Left ventricle myocardium inferior (tissue), 1 donor: ENCODE data around the gene MAPK11. TPM values are rescaled to one million over a fixed set of nuclear protein-coding genes. Genes with fewer than 3 reads are reported as not detected.

Experiments used
- DNase-seq: peaks from one replicate; pipeline ENCODE4 v3.0.0-alpha.2; 2020
- H3K27ac ChIP-seq: fragments of 200-600 bp; replicated peaks from 2 replicates; pipeline ENCODE4 v1.8.0; 2021
- H3K27me3 ChIP-seq: fragments of 200-600 bp; 2 replicates; pipeline ENCODE4 v1.8.0; 2021; ENCODE audit warnings: low read depth
- H3K36me3 ChIP-seq: fragments of 200-600 bp; 2 replicates; pipeline ENCODE4 v1.8.0; 2021
- H3K4me1 ChIP-seq: fragments of 200-600 bp; 2 replicates; pipeline ENCODE4 v1.8.0; 2021
- H3K4me3 ChIP-seq: fragments of 200-600 bp; 2 replicates; pipeline ENCODE4 v1.8.0; 2021; ENCODE audit warnings: mild to moderate bottlenecking, moderate library complexity
- H3K9me3 ChIP-seq: fragments of 200-600 bp; replicated peaks from 2 replicates; pipeline ENCODE4 v1.8.0; 2021
- intact Hi-C: fragments of 100-400 bp; cut with micrococcal nuclease; formaldehyde crosslinking; loops from one replicate; pipeline ENCODE4 v1.11.0; 2022
- total RNA-seq: library from RNA; stranded (reverse); fragmentation: NEBNext Ultra II Directional; extraction: Animal tissue kit (Norgen Biotek cat#: 25700); gene quantifications from one replicate; pipeline ENCODE4 v1.2.1, GENCODE V29; 2021
- TF ChIP-seq, protein P1 (sequence below): fragments of 200-600 bp; IDR thresholded peaks from 2 replicates; pipeline ENCODE4 v1.8.0; 2021; ENCODE audit warnings: antibody characterized with exemption, mild to moderate bottlenecking, borderline replicate concordance
- donor health status: DM: no; HTN: yes; CAD: no; lungs with severe emphysema.

Gene MAPK11
- total RNA-seq, 1 donor from 2014 or later: 7.8 TPM

DNA sequence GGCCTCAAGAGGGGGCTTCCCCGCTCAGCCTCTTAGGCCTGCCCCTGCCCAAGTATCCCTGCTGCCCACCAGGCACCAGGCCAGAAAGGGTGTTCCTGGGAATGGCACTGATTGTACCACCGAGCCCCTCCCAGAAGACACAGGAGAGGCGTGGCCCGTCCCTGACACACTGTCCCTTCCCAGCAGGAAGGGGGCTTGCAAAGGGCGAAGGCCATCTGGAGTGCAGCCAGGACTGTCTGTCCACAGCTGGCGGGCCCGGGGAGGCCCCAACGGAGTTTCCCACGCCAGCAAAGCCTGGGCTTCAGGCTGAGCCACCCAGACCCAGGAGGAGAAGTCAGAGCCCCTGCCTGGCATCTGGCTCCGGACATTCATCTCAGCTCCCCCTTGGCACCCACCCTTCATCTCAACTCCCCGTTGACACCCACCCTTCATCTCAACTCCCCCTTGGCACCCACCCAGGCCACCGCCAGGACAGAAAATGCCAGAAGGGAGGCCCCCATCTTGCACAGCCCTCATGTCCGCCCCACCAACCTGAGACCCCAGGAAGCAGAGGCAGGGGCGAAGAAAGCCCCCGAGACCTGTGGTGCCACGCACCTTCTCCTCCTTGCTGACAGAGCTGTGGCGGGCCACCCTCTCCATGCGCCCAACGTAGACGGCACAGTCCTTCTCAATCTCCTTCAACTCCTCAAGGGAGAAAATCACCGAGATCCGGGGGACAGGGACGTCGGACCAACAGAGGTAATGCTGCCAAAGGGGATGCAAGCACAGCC is 44.8 kb downstream of the MAPK11 start:
- TF ChIP-seq, protein P1, sequence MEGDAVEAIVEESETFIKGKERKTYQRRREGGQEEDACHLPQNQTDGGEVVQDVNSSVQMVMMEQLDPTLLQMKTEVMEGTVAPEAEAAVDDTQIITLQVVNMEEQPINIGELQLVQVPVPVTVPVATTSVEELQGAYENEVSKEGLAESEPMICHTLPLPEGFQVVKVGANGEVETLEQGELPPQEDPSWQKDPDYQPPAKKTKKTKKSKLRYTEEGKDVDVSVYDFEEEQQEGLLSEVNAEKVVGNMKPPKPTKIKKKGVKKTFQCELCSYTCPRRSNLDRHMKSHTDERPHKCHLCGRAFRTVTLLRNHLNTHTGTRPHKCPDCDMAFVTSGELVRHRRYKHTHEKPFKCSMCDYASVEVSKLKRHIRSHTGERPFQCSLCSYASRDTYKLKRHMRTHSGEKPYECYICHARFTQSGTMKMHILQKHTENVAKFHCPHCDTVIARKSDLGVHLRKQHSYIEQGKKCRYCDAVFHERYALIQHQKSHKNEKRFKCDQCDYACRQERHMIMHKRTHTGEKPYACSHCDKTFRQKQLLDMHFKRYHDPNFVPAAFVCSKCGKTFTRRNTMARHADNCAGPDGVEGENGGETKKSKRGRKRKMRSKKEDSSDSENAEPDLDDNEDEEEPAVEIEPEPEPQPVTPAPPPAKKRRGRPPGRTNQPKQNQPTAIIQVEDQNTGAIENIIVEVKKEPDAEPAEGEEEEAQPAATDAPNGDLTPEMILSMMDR: no peak
- no peak overlapping the region for H3K27ac ChIP-seq
- intact Hi-C loops: no loop called here
- H3K36me3 ChIP-seq: peaks cover 86% of the 10 kb centered on the region
- H3K4me3 ChIP-seq: no peak overlapping the region
- no peak for DNase-seq
- no peaks in the 10 kb centered on the region for H3K4me1 ChIP-seq
- no peaks in the 10 kb centered on the region for H3K27me3 ChIP-seq
- H3K9me3 ChIP-seq: no peaks in the 10 kb centered on the region

DNA sequence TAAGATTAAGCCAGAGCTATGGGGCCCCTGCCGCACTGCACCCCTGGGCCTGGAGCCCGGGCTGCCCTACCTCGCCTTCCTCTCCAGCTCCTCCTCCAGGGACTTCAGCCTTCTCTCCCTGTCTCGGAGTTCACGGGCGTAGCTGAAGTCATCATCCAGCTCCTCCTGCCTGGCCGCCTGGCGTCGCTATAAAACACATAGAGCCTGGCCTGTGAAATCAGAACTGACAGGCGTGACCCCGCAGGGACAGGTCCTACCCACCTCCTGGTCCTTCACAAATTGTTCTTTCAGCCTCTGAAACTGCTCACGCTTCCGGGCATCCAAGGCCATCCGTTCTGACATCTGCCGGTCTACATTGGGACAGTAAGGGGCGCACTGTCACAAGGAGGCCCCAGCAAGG is 46.1 kb downstream of the MAPK11 start:
- no peaks in the 10 kb centered on the region for H3K9me3 ChIP-seq
- DNase-seq: no peak
- peaks cover 10% of the 10 kb centered on the region for H3K4me1 ChIP-seq
- intact Hi-C loops: no loop called here
- H3K27me3 ChIP-seq: no peaks in the 10 kb centered on the region
- H3K4me3 ChIP-seq: no peak overlapping the region
- TF ChIP-seq, protein P1: no peak
- peaks cover 81% of the 10 kb centered on the region for H3K36me3 ChIP-seq
- no peak overlapping the region for H3K27ac ChIP-seq

DNA sequence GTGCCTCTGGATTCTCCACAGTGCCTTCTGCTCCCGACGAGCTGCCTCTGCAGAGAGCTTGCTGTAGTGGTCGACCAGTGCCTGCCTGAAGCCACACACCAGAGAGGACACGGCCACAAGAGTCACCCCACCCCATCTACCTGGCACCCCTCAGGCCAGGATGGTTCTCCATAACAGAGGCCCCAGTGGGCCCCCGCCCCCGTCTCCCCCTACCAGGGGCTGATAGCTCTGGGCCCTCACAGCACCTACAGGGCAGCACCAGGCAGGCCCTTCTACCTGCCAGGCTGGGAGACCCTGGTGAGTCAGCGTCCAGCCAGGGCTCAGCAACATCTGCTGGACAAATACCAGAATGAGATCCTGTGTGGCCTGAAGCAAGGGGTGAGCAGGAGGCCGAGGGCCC is 47.7 kb downstream of the MAPK11 start:
- Histone ChIP-seq H3K9me3 (no peaks in the 10 kb centered on the region), H3K27ac (no peak overlapping the region), H3K36me3 (peaks cover 88% of the 10 kb centered on the region), H3K4me3 (no peak overlapping the region), H3K4me1 (peaks cover 22% of the 10 kb centered on the region), H3K27me3 (no peaks in the 10 kb centered on the region)
- intact Hi-C loops: no loop called here
- TF ChIP-seq, protein P1: no peak
- no peak for DNase-seq

DNA sequence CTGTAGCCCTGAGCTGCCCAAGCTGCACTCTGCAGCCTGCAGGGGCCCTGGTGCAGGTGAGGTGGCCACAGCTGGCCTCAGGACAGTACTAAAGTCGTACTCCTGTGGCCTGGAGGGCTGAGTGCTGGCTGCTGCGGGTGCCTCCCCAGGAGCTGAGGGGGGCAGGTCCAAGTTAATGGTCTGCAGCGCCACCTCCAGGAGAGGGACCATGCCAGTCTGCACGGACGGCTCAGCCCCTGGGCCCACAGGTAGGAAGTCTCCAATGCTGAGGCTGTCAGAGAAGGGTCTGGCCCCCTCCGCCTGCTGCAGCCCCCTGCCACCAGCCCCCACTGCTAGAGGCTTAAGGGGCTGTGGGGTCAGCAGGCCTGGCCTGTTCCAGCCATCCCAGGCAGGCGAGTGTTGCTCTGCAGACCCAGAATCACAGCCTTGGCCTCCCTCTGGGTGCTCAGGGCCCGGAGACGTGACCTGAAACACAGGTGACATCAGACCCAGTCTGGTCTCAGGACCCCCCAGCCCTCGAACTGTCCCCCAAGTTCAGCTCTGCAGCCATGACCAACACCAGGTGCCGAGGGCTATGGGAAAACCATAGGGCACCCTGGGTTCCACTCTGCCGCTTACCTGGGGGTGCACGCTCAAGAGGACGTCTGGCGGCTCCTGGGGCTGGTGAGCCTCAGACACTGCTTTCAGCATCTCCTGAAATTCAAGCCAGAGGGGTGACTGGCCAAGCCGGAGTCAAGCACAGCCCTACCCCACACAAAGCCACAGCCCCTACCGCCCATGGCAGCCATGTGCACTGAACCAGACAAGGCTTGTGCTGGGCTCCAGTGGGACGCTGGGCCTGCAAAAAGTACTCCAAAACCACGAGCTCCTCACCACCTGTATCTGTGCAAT is 48.5 kb downstream of the MAPK11 start:
- no peak for DNase-seq
- Histone ChIP-seq H3K36me3 (peaks cover 88% of the 10 kb centered on the region), H3K4me3 (no peak overlapping the region), H3K4me1 (peaks cover 22% of the 10 kb centered on the region), H3K27me3 (no peaks in the 10 kb centered on the region), H3K27ac (no peak overlapping the region), H3K9me3 (no peaks in the 10 kb centered on the region)
- intact Hi-C loops: no loop called here
- TF ChIP-seq, protein P1: no peak

DNA sequence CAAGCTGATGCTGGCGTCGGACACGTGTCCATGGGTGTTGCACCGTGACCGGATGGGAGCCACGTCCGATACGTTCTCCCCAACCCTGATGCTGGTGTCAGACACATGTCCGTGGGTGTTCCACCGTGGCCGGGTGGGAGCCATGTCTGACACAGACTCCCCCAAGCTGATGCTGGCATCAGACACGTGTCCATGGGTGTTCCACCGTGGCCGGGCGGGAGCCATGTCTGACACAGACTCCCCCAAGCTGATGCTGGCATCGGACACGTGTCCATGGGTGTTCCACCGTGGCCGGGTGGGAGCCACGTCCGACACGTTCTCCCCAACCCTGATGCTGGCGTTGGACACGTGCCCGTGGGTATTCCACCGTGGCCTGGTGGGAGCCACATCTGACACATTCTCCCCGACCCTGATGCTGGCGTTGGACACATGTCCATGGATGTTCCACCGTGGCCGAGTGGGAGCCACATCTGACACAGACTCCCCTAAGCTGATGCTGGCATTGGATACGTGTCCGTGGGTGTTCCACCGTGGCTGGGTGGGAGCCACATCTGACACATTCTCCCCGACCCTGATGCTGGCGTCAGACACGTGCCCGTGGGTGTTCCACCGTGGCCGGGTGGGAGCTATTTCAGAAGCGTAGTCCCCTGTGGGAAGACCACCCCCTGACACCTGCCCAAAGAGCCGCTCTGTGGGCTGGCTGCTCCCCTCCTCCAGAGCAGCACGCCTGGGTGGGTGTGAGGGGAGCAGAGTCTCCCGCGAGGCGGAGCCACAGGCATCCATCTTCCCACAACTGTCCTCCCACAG is 49.4 kb downstream of the MAPK11 start:
- Histone ChIP-seq H3K4me3 (no peak overlapping the region), H3K36me3 (peaks cover 89% of the 10 kb centered on the region), H3K27ac (no peak overlapping the region), H3K4me1 (peaks cover 22% of the 10 kb centered on the region), H3K9me3 (no peaks in the 10 kb centered on the region), H3K27me3 (no peaks in the 10 kb centered on the region)
- DNase-seq: no peak
- TF ChIP-seq, protein P1: no peak
- intact Hi-C loops: no loop called here
